ENCODE data around the gene PRRX2. TPM values are rescaled to one million over a fixed set of nuclear protein-coding genes. Genes with fewer than 3 reads are reported as not detected.

The PRRX2 gene
- total and polyA plus RNA-seq, 9 of the 15 experiments (the other 6 are each of a cell fraction or from before 2014, with no cell fraction given), result 0.21 TPM; not detected in 8

DNA sequence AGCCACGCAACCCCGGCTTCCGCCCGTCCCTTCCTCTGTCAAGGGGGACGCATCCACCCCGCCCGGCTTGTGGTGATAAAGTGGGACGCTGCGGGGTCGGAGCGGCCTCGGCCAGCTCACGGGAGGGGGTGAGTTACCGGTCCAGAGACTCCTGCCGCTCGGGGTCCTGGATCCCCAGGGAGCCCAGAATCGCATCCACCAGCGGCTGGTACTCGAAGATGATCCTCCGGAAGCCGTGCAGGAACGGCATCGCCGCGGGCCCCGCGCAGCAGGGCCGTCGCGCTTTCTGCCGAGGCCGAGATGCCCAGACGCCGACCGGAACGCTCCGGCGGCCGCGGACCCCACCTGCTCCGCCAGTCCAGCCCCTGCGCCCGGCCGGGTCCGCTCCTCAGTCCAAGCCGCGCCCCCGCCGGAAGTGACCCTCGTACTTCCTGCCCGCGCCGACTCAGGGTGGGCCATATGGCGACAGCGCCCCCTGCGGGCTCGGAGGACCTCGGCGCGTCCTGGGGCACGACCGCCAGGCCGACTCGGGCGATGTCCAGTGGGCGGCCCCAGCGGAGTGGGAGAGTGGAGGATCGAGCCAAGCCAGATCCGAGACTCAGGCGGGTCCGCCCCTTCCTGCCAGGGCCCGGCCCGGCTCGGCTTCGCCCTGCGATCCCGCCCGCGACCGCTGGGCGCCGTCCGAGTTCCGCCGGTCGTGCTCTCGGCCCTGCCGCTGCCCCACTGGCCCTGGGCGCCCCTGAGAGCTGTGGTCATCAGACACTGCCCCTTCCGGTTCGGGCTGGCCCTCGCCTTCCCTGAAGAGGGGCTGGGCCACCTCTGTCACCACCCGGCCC is 23.5 kb upstream of the PRRX2 start, which contains the start of gene ASB6 (continued):
- no peak for TF ChIP-seq ARID3A (IDR thresholded peaks at IDR 0.05; ENCODE audit: borderline replicate concordance, low read depth, low read length)
- no peak for TF ChIP-seq KHSRP (IDR thresholded peaks at IDR 0.05)
- TF ChIP-seq HOXB6 (CRISPR knock-in tag; IDR thresholded peaks at IDR 0.05; ENCODE audit: borderline replicate concordance), result no peak
- TF ChIP-seq KLF13 (tag; IDR thresholded peaks at IDR 0.05; ENCODE audit: borderline replicate concordance, low read depth), result peak; percentile 91; the same call in 1 of the 2 replicates
- no peak for TF ChIP-seq ZNF584 (CRISPR knock-in tag; IDR thresholded peaks at IDR 0.05; ENCODE audit: low read depth)
- TF ChIP-seq ZNF589 (CRISPR knock-in tag; IDR thresholded peaks at IDR 0.05; ENCODE audit: low read depth), result no peak
- TF ChIP-seq BRF1 (IDR thresholded peaks at IDR 0.05; ENCODE audit: borderline replicate concordance, extremely low read depth, insufficient read length), result no peak
- peak; percentile 65 for TF ChIP-seq EGR1 (conservative IDR thresholded peaks at IDR 0.05)
- no peak for TF ChIP-seq POLR2AphosphoS2 (IDR thresholded peaks at IDR 0.05; ENCODE audit: low read length)
- no peak for TF ChIP-seq ELF4 (CRISPR knock-in tag; IDR thresholded peaks at IDR 0.05)
- TF ChIP-seq XRCC4 (IDR thresholded peaks at IDR 0.05; ENCODE audit: extremely low read depth, insufficient read depth, insufficient read length), result no peak
- TF ChIP-seq COPS2 (conservative IDR thresholded peaks at IDR 0.05), result no peak
- TF ChIP-seq SIX5 (IDR thresholded peaks at IDR 0.05; ENCODE audit: borderline replicate concordance in 1 of 2, insufficient read depth in 1 of 2, low read depth in 1 of 2, low read length in 2 of 2), result peak in 1 of 2 experiments; percentile 17; a peak in 1 of 4 replicates
- peak; percentile 28 for TF ChIP-seq NEUROD1 (IDR thresholded peaks at IDR 0.05; ENCODE audit: borderline replicate concordance, low read depth, low read length, partially characterized antibody)
- TF ChIP-seq PRDM10 (IDR thresholded peaks at IDR 0.05; ENCODE audit: partially characterized antibody), result peak; percentile 42
- no peak for TF ChIP-seq SRSF9 (IDR thresholded peaks at IDR 0.05; ENCODE audit: borderline replicate concordance, low read depth, low read length)
- no peak for TF ChIP-seq TSC22D4 (tag; IDR thresholded peaks at IDR 0.05)
- TF ChIP-seq, protein P1, sequence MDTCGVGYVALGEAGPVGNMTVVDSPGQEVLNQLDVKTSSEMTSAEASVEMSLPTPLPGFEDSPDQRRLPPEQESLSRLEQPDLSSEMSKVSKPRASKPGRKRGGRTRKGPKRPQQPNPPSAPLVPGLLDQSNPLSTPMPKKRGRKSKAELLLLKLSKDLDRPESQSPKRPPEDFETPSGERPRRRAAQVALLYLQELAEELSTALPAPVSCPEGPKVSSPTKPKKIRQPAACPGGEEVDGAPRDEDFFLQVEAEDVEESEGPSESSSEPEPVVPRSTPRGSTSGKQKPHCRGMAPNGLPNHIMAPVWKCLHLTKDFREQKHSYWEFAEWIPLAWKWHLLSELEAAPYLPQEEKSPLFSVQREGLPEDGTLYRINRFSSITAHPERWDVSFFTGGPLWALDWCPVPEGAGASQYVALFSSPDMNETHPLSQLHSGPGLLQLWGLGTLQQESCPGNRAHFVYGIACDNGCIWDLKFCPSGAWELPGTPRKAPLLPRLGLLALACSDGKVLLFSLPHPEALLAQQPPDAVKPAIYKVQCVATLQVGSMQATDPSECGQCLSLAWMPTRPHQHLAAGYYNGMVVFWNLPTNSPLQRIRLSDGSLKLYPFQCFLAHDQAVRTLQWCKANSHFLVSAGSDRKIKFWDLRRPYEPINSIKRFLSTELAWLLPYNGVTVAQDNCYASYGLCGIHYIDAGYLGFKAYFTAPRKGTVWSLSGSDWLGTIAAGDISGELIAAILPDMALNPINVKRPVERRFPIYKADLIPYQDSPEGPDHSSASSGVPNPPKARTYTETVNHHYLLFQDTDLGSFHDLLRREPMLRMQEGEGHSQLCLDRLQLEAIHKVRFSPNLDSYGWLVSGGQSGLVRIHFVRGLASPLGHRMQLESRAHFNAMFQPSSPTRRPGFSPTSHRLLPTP (IDR thresholded peaks at IDR 0.05; ENCODE audit: borderline replicate concordance, extremely low read depth, insufficient read length), result no peak
- no peak for TF ChIP-seq ZNF668 (CRISPR knock-in tag; IDR thresholded peaks at IDR 0.05)

All from K562 (cell line).